SJSA1 (cell line): ENCODE results near the gene FAM174C. TPM values are rescaled to one million over a fixed set of nuclear protein-coding genes. Genes with fewer than 3 reads are reported as not detected.

Source experiments
- DNase-seq, 2 experiments: peaks; one replicate each; pipeline ENCODE4 v3.0.0-alpha.2; 2015 to 2020; ENCODE audit warnings: low spot score in 2 of 2, low read depth in 1 of 2
- H3K27ac ChIP-seq: fragments of 250-450 bp; sonication (Bioruptor Pico); 2 replicates; pipeline ENCODE4 v1.5.1; 2020; ENCODE audit warnings: mild to moderate bottlenecking, moderate library complexity
- H3K27me3 ChIP-seq: fragments of 250-450 bp; sonication (Bioruptor Pico); replicated peaks from 2 replicates; pipeline ENCODE4 v1.5.1; 2020; ENCODE audit warnings: mild to moderate bottlenecking, moderate library complexity
- H3K36me3 ChIP-seq: fragments of 250-450 bp; sonication (Bioruptor Pico); 2 replicates; pipeline ENCODE4 v1.5.1; 2020; ENCODE audit warnings: mild to moderate bottlenecking
- H3K4me1 ChIP-seq: fragments of 250-450 bp; sonication (Bioruptor Pico); replicated peaks from 2 replicates; pipeline ENCODE4 v1.6.1; 2021; ENCODE audit warnings: mild to moderate bottlenecking
- H3K4me3 ChIP-seq: fragments of 250-450 bp; sonication (Bioruptor Pico); 2 replicates; pipeline ENCODE4 v1.5.1; 2020; ENCODE audit warnings: mild to moderate bottlenecking
- H3K9me3 ChIP-seq: fragments of 250-450 bp; sonication (Bioruptor Pico); replicated peaks from 2 replicates; pipeline ENCODE4 v1.5.1; 2020; ENCODE audit warnings: mild to moderate bottlenecking
- total RNA-seq: library from RNA; depleted of rRNA; stranded (reverse); fragments of >200 nt; shearing (Covaris generic); gene quantifications from 2 replicates; pipeline ENCODE4 v1.2.3, GENCODE V29; 2014

Gene FAM174C
- total RNA-seq, 1 experiment from 2014 or later: 32.2 TPM

GRCh38 chr19:1250437-1251260 is 24.7 kb upstream of the FAM174C start:
- no peaks in the 10 kb centered on the region for H3K27me3 ChIP-seq
- peaks cover 55% of the 10 kb centered on the region for H3K36me3 ChIP-seq
- H3K4me3 ChIP-seq: peak overlapping the region; percentile 89
- H3K4me1 ChIP-seq: peaks cover 55% of the 10 kb centered on the region
- H3K9me3 ChIP-seq: no peaks in the 10 kb centered on the region; the same call in 1 of the 2 replicates
- H3K27ac ChIP-seq: peak overlapping the region; percentile 94
- peak in 1 of 2 experiments; percentile 86 for DNase-seq

- DNase-seq: peak; percentile 55 to 75
Observed at GRCh38 chr19:1251330-1252220, 23.8 kb upstream of the FAM174C start.

GRCh38 chr19:1252221-1252820 is 23.0 kb upstream of the FAM174C start:
- Histone ChIP-seq H3K27ac (peak overlapping the region; percentile 94), H3K9me3 (no peaks in the 10 kb centered on the region; the same call in 1 of the 2 replicates), H3K27me3 (no peaks in the 10 kb centered on the region), H3K36me3 (peaks cover 72% of the 10 kb centered on the region), H3K4me3 (peak overlapping the region; percentile 89), H3K4me1 (peaks cover 61% of the 10 kb centered on the region)
- peak; percentile 99 for DNase-seq

More at GRCh38 chr19:1251330-1252220, 23.8 kb upstream of the FAM174C start:
- Histone ChIP-seq H3K4me1 (peaks cover 60% of the 10 kb centered on the region), H3K9me3 (no peaks in the 10 kb centered on the region; the same call in 1 of the 2 replicates), H3K27ac (peak overlapping the region; percentile 94), H3K27me3 (no peaks in the 10 kb centered on the region), H3K36me3 (peaks cover 64% of the 10 kb centered on the region), H3K4me3 (peak overlapping the region; percentile 89)

GRCh38 chr19:1252821-1253513 is 22.4 kb upstream of the FAM174C start:
- Histone ChIP-seq H3K27me3 (no peaks in the 10 kb centered on the region), H3K4me3 (peak overlapping the region; percentile 89), H3K9me3 (no peaks in the 10 kb centered on the region; the same call in 1 of the 2 replicates), H3K27ac (peak overlapping the region; percentile 94), H3K36me3 (peaks cover 78% of the 10 kb centered on the region), H3K4me1 (peaks cover 54% of the 10 kb centered on the region)
- peak in 1 of 2 experiments; percentile 97 for DNase-seq

GRCh38 chr19:1253514-1254080 is 21.7 kb upstream of the FAM174C start:
- Histone ChIP-seq H3K27ac (peak overlapping the region; percentile 94), H3K4me1 (peaks cover 57% of the 10 kb centered on the region), H3K36me3 (peaks cover 83% of the 10 kb centered on the region), H3K27me3 (no peaks in the 10 kb centered on the region), H3K9me3 (no peaks in the 10 kb centered on the region; the same call in 1 of the 2 replicates), H3K4me3 (peak overlapping the region; percentile 89)
- peak; percentile 95 to 98 for DNase-seq

- Histone ChIP-seq H3K27me3 (no peaks in the 10 kb centered on the region), H3K9me3 (no peaks in the 10 kb centered on the region; the same call in 1 of the 2 replicates), H3K27ac (peak overlapping the region; percentile 94), H3K4me1 (peaks cover 61% of the 10 kb centered on the region), H3K4me3 (peak overlapping the region; percentile 89), H3K36me3 (peaks cover 83% of the 10 kb centered on the region)
- peak in 1 of 2 experiments; percentile 73 for DNase-seq
Observed at GRCh38 chr19:1254081-1254527, 21.2 kb upstream of the FAM174C start.

- Histone ChIP-seq H3K4me1 (peaks cover 67% of the 10 kb centered on the region), H3K27ac (peak overlapping the region; percentile 94), H3K27me3 (no peaks in the 10 kb centered on the region), H3K36me3 (peaks cover 85% of the 10 kb centered on the region), H3K9me3 (no peaks in the 10 kb centered on the region), H3K4me3 (peak overlapping the region; percentile 89)
- no peak for DNase-seq
Observed at GRCh38 chr19:1254530-1255185, 20.7 kb upstream of the FAM174C start.

- Histone ChIP-seq H3K27me3 (no peaks in the 10 kb centered on the region), H3K27ac (no peak overlapping the region), H3K4me3 (no peak overlapping the region), H3K9me3 (no peaks in the 10 kb centered on the region), H3K4me1 (peaks cover 75% of the 10 kb centered on the region), H3K36me3 (peaks cover 78% of the 10 kb centered on the region)
- DNase-seq: no peak
Observed at GRCh38 chr19:1255186-1256161, 19.9 kb upstream of the FAM174C start.

GRCh38 chr19:1256646-1257474 is 18.5 kb upstream of the FAM174C start:
- DNase-seq: no peak
- H3K9me3 ChIP-seq: no peaks in the 10 kb centered on the region
- no peaks in the 10 kb centered on the region for H3K27me3 ChIP-seq
- no peak overlapping the region for H3K4me3 ChIP-seq
- H3K36me3 ChIP-seq: peaks cover 64% of the 10 kb centered on the region
- peaks cover 82% of the 10 kb centered on the region for H3K4me1 ChIP-seq
- H3K27ac ChIP-seq: no peak overlapping the region

GRCh38 chr19:1257475-1258162 is 17.7 kb upstream of the FAM174C start:
- H3K4me1 ChIP-seq: peaks cover 85% of the 10 kb centered on the region
- no peak overlapping the region for H3K27ac ChIP-seq
- H3K4me3 ChIP-seq: no peak overlapping the region
- DNase-seq: no peak
- H3K36me3 ChIP-seq: peaks cover 63% of the 10 kb centered on the region
- no peaks in the 10 kb centered on the region for H3K27me3 ChIP-seq
- H3K9me3 ChIP-seq: no peaks in the 10 kb centered on the region
